Measurements from ENCODE around the gene XKRX. TPM values are rescaled to one million over a fixed set of nuclear protein-coding genes. Genes with fewer than 3 reads are reported as not detected.

Gene XKRX
- not detected for total RNA-seq

- DNase-seq (peak; percentile 13 to 56 (median 25)), ATAC-seq (no peak)
- no peaks in the 10 kb centered on the region for H3K36me3 ChIP-seq (replicated peaks in 1 of 2; ENCODE audit: insufficient read depth in 1 of 2, low read depth in 2 of 2)
- TF ChIP-seq CTCF (IDR thresholded peaks at IDR 0.05) (no peak), POLR2A (IDR thresholded peaks at IDR 0.05) (no peak)
- H3K4me3 ChIP-seq, result no peak within 1 kb of the TSS
- H3K27me3 ChIP-seq, result no peaks in the 10 kb centered on the region
- H3K9me3 ChIP-seq, result no peaks in the 10 kb centered on the region
- H3K4me1 ChIP-seq, result peaks cover 13% of the 10 kb centered on the region
- WGBS, 2 donors, result 0% methylated on average over 31 of the region's 51 CpGs; no CpG with 5 or more reads in 1 of the 2 donors
- H3K27ac ChIP-seq, result no peak within 1 kb of the TSS
- intact Hi-C loops (cut with DNase I), result no loop called here
These were observed at the start of gene XKRX for GRCh38 chrX:100928660-100929613. Gene XKRX, minus strand, starts transcription at chrX:100928917. Its CDS starts 613 bp downstream, at chrX:100928304.

GRCh38 chrX:100976211-100976610 lies 47.5 kb upstream of the XKRX start:
- DNase-seq, result no peak
- no peaks in the 10 kb centered on the region for H3K36me3 ChIP-seq (replicated peaks in 1 of 2; ENCODE audit: insufficient read depth in 1 of 2, low read depth in 2 of 2)
- no peak overlapping the region for H3K27ac ChIP-seq
- no peak overlapping the region for H3K4me3 ChIP-seq
- WGBS, 2 donors, result 90 to 100% methylated on average over 1 of the region's 1 CpG
- TF ChIP-seq POLR2A (IDR thresholded peaks at IDR 0.05) (no peak), CTCF (IDR thresholded peaks at IDR 0.05) (no peak)
- no peaks in the 10 kb centered on the region for H3K9me3 ChIP-seq
- H3K27me3 ChIP-seq, result no peaks in the 10 kb centered on the region
- intact Hi-C loops (cut with DNase I), result no loop called here
- ATAC-seq, result no peak
- no peaks in the 10 kb centered on the region for H3K4me1 ChIP-seq

GRCh38 chrX:100975212-100975611 lies 46.5 kb upstream of the XKRX start:
- no peaks in the 10 kb centered on the region for H3K4me1 ChIP-seq
- no peak for TF ChIP-seq CTCF (IDR thresholded peaks at IDR 0.05)
- no peak for TF ChIP-seq POLR2A (IDR thresholded peaks at IDR 0.05)

DNA sequence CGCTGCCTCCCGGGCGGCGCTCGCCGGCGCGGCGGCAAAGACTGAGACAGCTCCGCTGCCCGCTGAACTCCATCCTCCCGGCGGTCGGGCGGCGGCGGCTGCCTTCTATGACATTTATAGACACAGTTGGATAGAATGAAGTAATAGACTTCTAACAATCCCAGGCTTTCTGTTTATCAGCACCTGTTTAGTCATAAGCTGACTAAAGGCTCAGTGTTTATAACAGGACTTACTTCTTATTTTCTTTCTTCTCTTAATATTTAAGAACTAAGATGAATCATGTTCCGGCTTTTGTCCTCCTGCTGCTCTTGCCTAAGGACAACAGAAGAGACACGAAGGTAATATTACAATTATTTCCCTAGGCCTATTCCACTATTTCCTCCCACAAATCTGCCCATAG lies 44.7 kb upstream of the XKRX start:
- no peak for ATAC-seq
- 98 to 99% methylated on average over 5 to 8 of the region's 19 CpGs for WGBS, 2 donors
- H3K27ac ChIP-seq, result no peak overlapping the region
- no peaks in the 10 kb centered on the region for H3K27me3 ChIP-seq
- H3K9me3 ChIP-seq, result no peaks in the 10 kb centered on the region
- no peak for DNase-seq
- TF ChIP-seq CTCF (IDR thresholded peaks at IDR 0.05), result no peak
- no peak for TF ChIP-seq POLR2A (IDR thresholded peaks at IDR 0.05)
- H3K4me3 ChIP-seq, result no peak overlapping the region
- intact Hi-C loops (cut with DNase I), result no loop called here
- no peaks in the 10 kb centered on the region for H3K36me3 ChIP-seq (replicated peaks in 1 of 2; ENCODE audit: insufficient read depth in 1 of 2, low read depth in 2 of 2)
- no peaks in the 10 kb centered on the region for H3K4me1 ChIP-seq

More at GRCh38 chrX:100975212-100975611, 46.5 kb upstream of the XKRX start:
- 100% methylated on average over 3 of the region's 3 CpGs for WGBS, 2 donors
- Histone ChIP-seq H3K27ac (no peak overlapping the region), H3K27me3 (no peaks in the 10 kb centered on the region), H3K36me3 (replicated peaks in 1 of 2; ENCODE audit: insufficient read depth in 1 of 2, low read depth in 2 of 2) (no peaks in the 10 kb centered on the region), H3K4me3 (no peak overlapping the region), H3K9me3 (no peaks in the 10 kb centered on the region)
- ATAC-seq (no peak), DNase-seq (no peak)
- intact Hi-C loops (cut with DNase I), result no loop called here

Measured in body of pancreas (tissue), 4 donors.